HepG2 (cell line): ENCODE results near the gene COPZ1. TPM values are rescaled to one million over a fixed set of nuclear protein-coding genes. Genes with fewer than 3 reads are reported as not detected.

Experiments
- CENPX ChIP-seq: sonication (generic); formaldehyde crosslinking; IDR thresholded peaks from 2 replicates; pipeline ENCODE4 v1.9.0; 2021; ENCODE audit warnings: mild to moderate bottlenecking, missing genetic modification reagents, moderate library complexity
- ELF3 ChIP-seq: IDR thresholded peaks from 2 replicates; pipeline ENCODE4 v1.6.1; 2016; ENCODE audit warnings: missing genetic modification reagents, missing compliant biosample characterization
- FOXK1 ChIP-seq: sonication (generic); formaldehyde crosslinking; IDR thresholded peaks from 2 replicates; pipeline ENCODE4 v1.4.0; 2020; ENCODE audit warnings: low read depth, missing genetic modification reagents, borderline replicate concordance
- MTF2 ChIP-seq: sonication (generic); formaldehyde crosslinking; IDR thresholded peaks from 2 replicates; pipeline ENCODE4 v1.5.0; 2020; ENCODE audit warnings: missing genetic modification reagents, borderline replicate concordance
- NFE2L2 ChIP-seq: fragments of 150-350 bp; IDR thresholded peaks from 2 replicates; pipeline ENCODE4 v1.6.1; 2014; ENCODE audit warnings: low read length
- RFX1 ChIP-seq: fragments of 450-650 bp; IDR thresholded peaks from 2 replicates; pipeline ENCODE4 v1.6.1; 2017
- TRIM24 ChIP-seq: sonication (generic); formaldehyde crosslinking; IDR thresholded peaks from 2 replicates; pipeline ENCODE4 v1.8.0; 2022; ENCODE audit warnings: mild to moderate bottlenecking, missing genetic modification reagents
- ZNF282 ChIP-seq: fragments of 450-650 bp; IDR thresholded peaks from 2 replicates; pipeline ENCODE4 v1.6.1; 2018; ENCODE audit not compliant: partially characterized antibody
- ZNF331 ChIP-seq: sonication (generic); formaldehyde crosslinking; IDR thresholded peaks from 2 replicates; pipeline ENCODE4 v1.4.0; 2020; ENCODE audit warnings: missing genetic modification reagents
- polyA plus RNA-seq, 8 experiments: library from polyadenylated mRNA; depleted of rRNA in 3 of 8; stranded (reverse) in 7 of 8; unstranded in 1 of 8; fragments of >200 nt; fragmentation: Illumina TruSeq in 4 of 8; extraction: Trizol in 4 of 8; gene quantifications; 2 replicates each; pipeline versions ENCODE4 v1.2.1 to v1.2.3, GENCODE V29; 2011 to 2016; ENCODE audit warnings: low read depth in 4 of 8, missing spikeins in 1 of 8, mixed read lengths in 1 of 8; ENCODE audit not compliant: insufficient read depth in 1 of 8
- total RNA-seq, 5 experiments: library from RNA; depleted of rRNA; stranded (reverse); fragments of >200 nt; fragmentation: Illumina TruSeq; extraction: Trizol; gene quantifications; 2 replicates each; pipeline ENCODE4 v1.2.3, GENCODE V29; 2016; ENCODE audit warnings: low read depth in 1 of 5
- TF ChIP-seq, protein P1 (sequence below): sonication (generic); formaldehyde crosslinking; IDR thresholded peaks from one replicate; pipeline ENCODE4 v1.5.1; 2020; ENCODE audit warnings: mild to moderate bottlenecking, missing genetic modification reagents; ENCODE audit errors: not compliant biosample characterization
- TF ChIP-seq, protein P2 (sequence below): sonication (generic); formaldehyde crosslinking; IDR thresholded peaks from 2 replicates; pipeline ENCODE4 v1.4.0; 2020; ENCODE audit warnings: missing genetic modification reagents, mild to moderate bottlenecking, borderline replicate concordance

COPZ1 gene
- total and polyA plus RNA-seq, 2 of the 13 experiments (the other 11 are each of a cell fraction or from before 2014, with no cell fraction given) = 125 to 184 TPM

DNA sequence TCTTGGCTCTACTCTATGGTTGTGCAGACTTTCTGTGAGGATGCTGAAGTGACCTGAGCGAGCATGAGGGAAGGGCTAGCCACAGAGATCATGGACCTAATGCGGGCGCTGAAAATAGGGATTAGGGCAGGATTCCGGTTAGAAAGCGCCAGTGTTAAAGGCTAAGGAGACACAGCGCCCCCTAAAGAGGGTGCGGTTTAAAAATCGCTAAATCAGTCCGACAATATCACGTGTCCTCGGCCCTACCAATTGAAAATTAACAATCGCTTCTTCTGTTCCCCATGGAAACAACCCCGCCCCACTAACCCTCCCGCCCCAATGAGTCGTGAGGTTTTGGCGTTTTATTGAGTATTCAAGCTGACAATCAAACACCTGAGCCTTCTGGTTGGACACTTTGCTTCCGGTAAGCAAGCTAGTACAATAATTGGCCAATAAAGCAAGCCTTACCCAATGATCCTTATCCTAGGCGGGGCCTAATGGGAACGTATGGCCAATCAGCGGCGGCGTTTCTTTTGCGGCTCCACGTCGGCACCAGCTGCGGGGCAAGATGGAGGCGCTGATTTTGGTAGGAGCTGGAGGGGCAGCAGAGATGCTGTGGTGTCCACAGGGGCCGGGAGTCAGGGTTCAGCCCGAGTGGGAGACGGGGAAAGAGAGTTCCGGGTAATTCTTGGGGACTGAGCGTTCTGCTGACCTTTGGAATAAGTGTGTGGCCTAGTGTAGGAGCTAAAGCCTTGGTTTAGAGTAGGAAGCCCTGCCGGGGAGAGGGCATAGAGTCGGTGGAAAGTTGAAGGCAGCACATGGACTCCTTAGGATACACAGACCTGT, at the start of gene COPZ1 (continued):
- TF ChIP-seq TRIM24 = no peak
- peak; percentile 63; the same call in 1 of the 2 replicates for TF ChIP-seq FOXK1 (CRISPR knock-in tag)
- no peak for TF ChIP-seq ZNF282
- no peak for TF ChIP-seq CENPX (CRISPR knock-in tag)
- TF ChIP-seq RFX1 = peak; percentile 78
- TF ChIP-seq, protein P1, sequence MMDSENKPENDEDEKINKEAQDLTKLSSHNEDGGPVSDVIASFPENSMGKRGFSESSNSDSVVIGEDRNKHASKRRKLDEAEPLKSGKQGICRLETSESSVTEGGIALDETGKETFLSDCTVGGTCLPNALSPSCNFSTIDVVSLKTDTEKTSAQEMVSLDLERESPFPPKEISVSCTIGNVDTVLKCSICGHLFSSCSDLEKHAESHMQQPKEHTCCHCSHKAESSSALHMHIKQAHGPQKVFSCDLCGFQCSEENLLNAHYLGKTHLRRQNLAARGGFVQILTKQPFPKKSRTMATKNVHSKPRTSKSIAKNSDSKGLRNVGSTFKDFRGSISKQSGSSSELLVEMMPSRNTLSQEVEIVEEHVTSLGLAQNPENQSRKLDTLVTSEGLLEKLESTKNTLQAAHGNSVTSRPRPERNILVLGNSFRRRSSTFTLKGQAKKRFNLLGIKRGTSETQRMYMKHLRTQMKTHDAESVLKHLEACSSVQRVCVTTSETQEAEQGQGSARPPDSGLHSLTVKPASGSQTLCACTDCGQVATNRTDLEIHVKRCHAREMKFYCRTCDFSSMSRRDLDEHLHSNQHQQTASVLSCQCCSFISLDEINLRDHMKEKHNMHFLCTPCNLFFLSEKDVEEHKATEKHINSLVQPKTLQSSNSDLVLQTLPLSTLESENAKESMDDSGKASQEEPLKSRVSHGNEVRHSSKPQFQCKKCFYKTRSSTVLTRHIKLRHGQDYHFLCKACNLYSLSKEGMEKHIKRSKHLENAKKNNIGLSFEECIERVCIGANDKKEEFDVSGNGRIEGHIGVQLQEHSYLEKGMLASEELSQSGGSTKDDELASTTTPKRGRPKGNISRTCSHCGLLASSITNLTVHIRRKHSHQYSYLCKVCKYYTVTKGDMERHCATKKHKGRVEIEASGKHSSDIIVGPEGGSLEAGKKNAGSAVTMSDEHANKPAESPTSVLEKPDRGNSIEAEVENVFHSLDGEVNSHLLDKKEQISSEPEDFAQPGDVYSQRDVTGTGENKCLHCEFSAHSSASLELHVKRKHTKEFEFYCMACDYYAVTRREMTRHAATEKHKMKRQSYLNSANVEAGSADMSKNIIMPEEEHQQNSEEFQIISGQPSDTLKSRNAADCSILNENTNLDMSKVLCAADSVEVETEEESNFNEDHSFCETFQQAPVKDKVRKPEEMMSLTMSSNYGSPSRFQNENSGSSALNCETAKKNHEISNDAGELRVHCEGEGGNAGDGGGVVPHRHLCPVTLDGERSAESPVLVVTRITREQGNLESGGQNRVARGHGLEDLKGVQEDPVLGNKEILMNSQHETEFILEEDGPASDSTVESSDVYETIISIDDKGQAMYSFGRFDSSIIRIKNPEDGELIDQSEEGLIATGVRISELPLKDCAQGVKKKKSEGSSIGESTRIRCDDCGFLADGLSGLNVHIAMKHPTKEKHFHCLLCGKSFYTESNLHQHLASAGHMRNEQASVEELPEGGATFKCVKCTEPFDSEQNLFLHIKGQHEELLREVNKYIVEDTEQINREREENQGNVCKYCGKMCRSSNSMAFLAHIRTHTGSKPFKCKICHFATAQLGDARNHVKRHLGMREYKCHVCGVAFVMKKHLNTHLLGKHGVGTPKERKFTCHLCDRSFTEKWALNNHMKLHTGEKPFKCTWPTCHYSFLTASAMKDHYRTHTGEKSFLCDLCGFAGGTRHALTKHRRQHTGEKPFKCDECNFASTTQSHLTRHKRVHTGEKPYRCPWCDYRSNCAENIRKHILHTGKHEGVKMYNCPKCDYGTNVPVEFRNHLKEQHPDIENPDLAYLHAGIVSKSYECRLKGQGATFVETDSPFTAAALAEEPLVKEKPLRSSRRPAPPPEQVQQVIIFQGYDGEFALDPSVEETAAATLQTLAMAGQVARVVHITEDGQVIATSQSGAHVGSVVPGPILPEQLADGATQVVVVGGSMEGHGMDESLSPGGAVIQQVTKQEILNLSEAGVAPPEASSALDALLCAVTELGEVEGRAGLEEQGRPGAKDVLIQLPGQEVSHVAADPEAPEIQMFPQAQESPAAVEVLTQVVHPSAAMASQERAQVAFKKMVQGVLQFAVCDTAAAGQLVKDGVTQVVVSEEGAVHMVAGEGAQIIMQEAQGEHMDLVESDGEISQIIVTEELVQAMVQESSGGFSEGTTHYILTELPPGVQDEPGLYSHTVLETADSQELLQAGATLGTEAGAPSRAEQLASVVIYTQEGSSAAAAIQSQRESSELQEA (CRISPR knock-in tag) = peak; percentile 38
- no peak for TF ChIP-seq NFE2L2
- TF ChIP-seq ZNF331 (CRISPR knock-in tag) = no peak; the same call in 1 of the 2 replicates
- TF ChIP-seq, protein P2, sequence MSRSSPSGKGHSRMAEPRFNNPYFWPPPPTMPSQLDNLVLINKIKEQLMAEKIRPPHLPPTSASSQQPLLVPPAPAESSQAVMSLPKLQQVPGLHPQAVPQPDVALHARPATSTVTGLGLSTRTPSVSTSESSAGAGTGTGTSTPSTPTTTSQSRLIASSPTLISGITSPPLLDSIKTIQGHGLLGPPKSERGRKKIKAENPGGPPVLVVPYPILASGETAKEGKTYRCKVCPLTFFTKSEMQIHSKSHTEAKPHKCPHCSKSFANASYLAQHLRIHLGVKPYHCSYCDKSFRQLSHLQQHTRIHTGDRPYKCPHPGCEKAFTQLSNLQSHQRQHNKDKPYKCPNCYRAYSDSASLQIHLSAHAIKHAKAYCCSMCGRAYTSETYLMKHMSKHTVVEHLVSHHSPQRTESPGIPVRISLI = no peak
- TF ChIP-seq ELF3 = no peak; the same call in none of the 2 replicates
- TF ChIP-seq MTF2 (CRISPR knock-in tag) = no peak
